GM12872 (cell line): ENCODE results near the gene SEMA4C.

Source experiments
- CTCF ChIP-seq: IDR thresholded peaks from 3 replicates; pipeline ENCODE4 v1.5.1; 2011; ENCODE audit warnings: low read depth, mild to moderate bottlenecking, low read length, moderate library complexity; ENCODE audit not compliant: insufficient read depth

SEMA4C gene

GRCh38 chr2:96844405-96844808 is 25.5 kb downstream of the SEMA4C start:
- TF ChIP-seq CTCF = no peak

GRCh38 chr2:96843538-96844268 is 26.2 kb downstream of the SEMA4C start, which contains the start of gene ANKRD23:
TSS of gene ANKRD23 (minus strand) at chr2:96844021. CDS start at chr2:96843992, 29 bp downstream.
- no peak for TF ChIP-seq CTCF

- no peak for TF ChIP-seq CTCF
Measured at GRCh38 chr2:96842600-96842999, 27.3 kb downstream of the SEMA4C start.

- no peak for TF ChIP-seq CTCF
Measured at GRCh38 chr2:96841701-96842495, 28.0 kb downstream of the SEMA4C start.

GRCh38 chr2:96839875-96840850 is 29.7 kb downstream of the SEMA4C start:
- no peak for TF ChIP-seq CTCF

GRCh38 chr2:96839293-96839874 is 30.5 kb downstream of the SEMA4C start:
- TF ChIP-seq CTCF = no peak
